Measurements from ENCODE around the gene PSMD3. TPM values are rescaled to one million over a fixed set of nuclear protein-coding genes. Genes with fewer than 3 reads are reported as not detected.

PSMD3 gene
- total RNA-seq, 1 donor from 2014 or later: 86.9 TPM

- Mint-ChIP-seq H3K36me3 (ENCODE audit: low read depth) (peaks cover 38% of the 10 kb centered on the region), H3K4me3 (ENCODE audit: unreplicated experiment) (no peak overlapping the region), H3K27ac (ENCODE audit: unreplicated experiment) (no peak overlapping the region), H3K27me3 (ENCODE audit: low read depth) (no peaks in the 10 kb centered on the region), H3K9me3 (ENCODE audit: low read depth) (no peaks in the 10 kb centered on the region), H3K4me1 (ENCODE audit: low read depth) (peaks cover 31% of the 10 kb centered on the region)
- DNase-seq (ENCODE audit: low spot score): no peak
- TF ChIP-seq, protein P1, sequence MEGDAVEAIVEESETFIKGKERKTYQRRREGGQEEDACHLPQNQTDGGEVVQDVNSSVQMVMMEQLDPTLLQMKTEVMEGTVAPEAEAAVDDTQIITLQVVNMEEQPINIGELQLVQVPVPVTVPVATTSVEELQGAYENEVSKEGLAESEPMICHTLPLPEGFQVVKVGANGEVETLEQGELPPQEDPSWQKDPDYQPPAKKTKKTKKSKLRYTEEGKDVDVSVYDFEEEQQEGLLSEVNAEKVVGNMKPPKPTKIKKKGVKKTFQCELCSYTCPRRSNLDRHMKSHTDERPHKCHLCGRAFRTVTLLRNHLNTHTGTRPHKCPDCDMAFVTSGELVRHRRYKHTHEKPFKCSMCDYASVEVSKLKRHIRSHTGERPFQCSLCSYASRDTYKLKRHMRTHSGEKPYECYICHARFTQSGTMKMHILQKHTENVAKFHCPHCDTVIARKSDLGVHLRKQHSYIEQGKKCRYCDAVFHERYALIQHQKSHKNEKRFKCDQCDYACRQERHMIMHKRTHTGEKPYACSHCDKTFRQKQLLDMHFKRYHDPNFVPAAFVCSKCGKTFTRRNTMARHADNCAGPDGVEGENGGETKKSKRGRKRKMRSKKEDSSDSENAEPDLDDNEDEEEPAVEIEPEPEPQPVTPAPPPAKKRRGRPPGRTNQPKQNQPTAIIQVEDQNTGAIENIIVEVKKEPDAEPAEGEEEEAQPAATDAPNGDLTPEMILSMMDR (IDR thresholded peaks at IDR 0.05): no peak
These were observed 44.3 kb downstream of the PSMD3 start for GRCh38 chr17:40024901-40025300.

GRCh38 chr17:40025559-40025958 is 45.0 kb downstream of the PSMD3 start:
- Mint-ChIP-seq H3K4me1 (ENCODE audit: low read depth) (peaks cover 31% of the 10 kb centered on the region), H3K27me3 (ENCODE audit: low read depth) (no peaks in the 10 kb centered on the region), H3K9me3 (ENCODE audit: low read depth) (no peaks in the 10 kb centered on the region), H3K36me3 (ENCODE audit: low read depth) (peaks cover 35% of the 10 kb centered on the region), H3K4me3 (ENCODE audit: unreplicated experiment) (no peak overlapping the region), H3K27ac (ENCODE audit: unreplicated experiment) (no peak overlapping the region)
- DNase-seq (ENCODE audit: low spot score): no peak
- TF ChIP-seq, protein P1 (IDR thresholded peaks at IDR 0.05): no peak

- Mint-ChIP-seq H3K9me3 (ENCODE audit: low read depth) (no peaks in the 10 kb centered on the region), H3K27me3 (ENCODE audit: low read depth) (no peaks in the 10 kb centered on the region), H3K4me1 (ENCODE audit: low read depth) (peaks cover 27% of the 10 kb centered on the region), H3K27ac (ENCODE audit: unreplicated experiment) (no peak overlapping the region), H3K36me3 (ENCODE audit: low read depth) (peaks cover 40% of the 10 kb centered on the region), H3K4me3 (ENCODE audit: unreplicated experiment) (no peak overlapping the region)
- TF ChIP-seq, protein P1 (IDR thresholded peaks at IDR 0.05): no peak
- no peak for DNase-seq (ENCODE audit: low spot score)
These were observed 45.6 kb downstream of the PSMD3 start for GRCh38 chr17:40025991-40026815.

- TF ChIP-seq, protein P1 (IDR thresholded peaks at IDR 0.05): peak; percentile 95
- no peaks in the 10 kb centered on the region for H3K9me3 Mint-ChIP-seq (ENCODE audit: low read depth)
- peaks cover 39% of the 10 kb centered on the region for H3K36me3 Mint-ChIP-seq (ENCODE audit: low read depth)
These were observed 46.4 kb downstream of the PSMD3 start for GRCh38 chr17:40026816-40027613.

GRCh38 chr17:40027614-40028012 is 47.0 kb downstream of the PSMD3 start:
- peaks cover 14% of the 10 kb centered on the region for H3K4me1 Mint-ChIP-seq (ENCODE audit: low read depth)
- H3K27me3 Mint-ChIP-seq (ENCODE audit: low read depth): no peaks in the 10 kb centered on the region
- DNase-seq (ENCODE audit: low spot score): no peak
- TF ChIP-seq, protein P1 (IDR thresholded peaks at IDR 0.05): no peak
- H3K27ac Mint-ChIP-seq (ENCODE audit: unreplicated experiment): no peak overlapping the region
- H3K4me3 Mint-ChIP-seq (ENCODE audit: unreplicated experiment): no peak overlapping the region
- no peaks in the 10 kb centered on the region for H3K9me3 Mint-ChIP-seq (ENCODE audit: low read depth)
- peaks cover 40% of the 10 kb centered on the region for H3K36me3 Mint-ChIP-seq (ENCODE audit: low read depth)

More at GRCh38 chr17:40026816-40027613, 46.4 kb downstream of the PSMD3 start:
- no peak overlapping the region for H3K4me3 Mint-ChIP-seq (ENCODE audit: unreplicated experiment)
- no peak overlapping the region for H3K27ac Mint-ChIP-seq (ENCODE audit: unreplicated experiment)
- DNase-seq (ENCODE audit: low spot score): no peak
- H3K27me3 Mint-ChIP-seq (ENCODE audit: low read depth): no peaks in the 10 kb centered on the region
- peaks cover 18% of the 10 kb centered on the region for H3K4me1 Mint-ChIP-seq (ENCODE audit: low read depth)
